MV-4-11 (cell line): ENCODE results near the gene PCDHGB4.
"Not testable (repeated sequence)": the region's sequence is repeated elsewhere in the genome, so short reads cannot be mapped to it uniquely, and the experiment has no call there.

Experiments used
- DNase-seq: peaks from one replicate; lab custom pipeline; 2025; lab: John Stamatoyannopoulos, UW

Gene PCDHGB4

DNA sequence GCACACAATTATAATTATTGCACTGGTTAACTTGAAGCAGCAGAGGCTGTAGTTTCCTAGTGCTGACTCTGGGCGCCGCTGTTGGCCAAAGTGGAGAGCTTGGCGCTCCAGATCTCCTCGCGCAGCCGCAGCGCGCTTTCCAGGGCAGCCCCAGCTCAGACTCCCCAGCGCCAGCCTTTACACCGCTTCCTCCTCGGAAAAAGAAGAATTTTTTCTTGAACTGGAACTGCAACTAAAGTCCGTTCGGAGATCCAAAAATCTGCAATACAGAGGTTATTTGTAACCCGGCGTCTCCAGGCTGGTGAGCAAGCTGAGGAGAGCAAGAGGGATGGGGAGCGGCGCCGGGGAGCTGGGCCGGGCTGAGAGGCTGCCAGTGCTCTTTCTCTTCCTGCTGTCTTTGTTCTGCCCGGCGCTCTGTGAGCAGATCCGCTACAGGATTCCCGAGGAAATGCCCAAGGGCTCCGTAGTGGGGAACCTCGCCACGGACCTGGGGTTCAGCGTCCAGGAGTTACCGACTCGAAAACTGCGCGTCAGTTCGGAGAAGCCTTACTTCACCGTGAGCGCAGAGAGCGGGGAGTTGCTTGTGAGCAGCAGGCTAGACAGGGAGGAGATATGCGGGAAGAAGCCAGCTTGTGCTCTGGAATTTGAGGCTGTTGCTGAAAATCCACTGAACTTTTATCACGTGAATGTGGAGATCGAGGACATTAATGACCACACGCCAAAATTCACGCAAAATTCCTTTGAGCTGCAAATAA, at the start of gene PCDHGB4:
Gene PCDHGB4 (plus strand): TSS at position 142 of the 755 bp plus-strand sequence. CDS start 187 bp downstream, at position 329.
- not testable (repeated sequence) for DNase-seq

- no peak for DNase-seq
Measured at GRCh38 chr5:141338538-141339306, 48.8 kb upstream of the PCDHGB4 start, which contains the start of gene PCDHGA2. TSS of gene PCDHGA2 (plus strand) at chr5:141338760.

DNA sequence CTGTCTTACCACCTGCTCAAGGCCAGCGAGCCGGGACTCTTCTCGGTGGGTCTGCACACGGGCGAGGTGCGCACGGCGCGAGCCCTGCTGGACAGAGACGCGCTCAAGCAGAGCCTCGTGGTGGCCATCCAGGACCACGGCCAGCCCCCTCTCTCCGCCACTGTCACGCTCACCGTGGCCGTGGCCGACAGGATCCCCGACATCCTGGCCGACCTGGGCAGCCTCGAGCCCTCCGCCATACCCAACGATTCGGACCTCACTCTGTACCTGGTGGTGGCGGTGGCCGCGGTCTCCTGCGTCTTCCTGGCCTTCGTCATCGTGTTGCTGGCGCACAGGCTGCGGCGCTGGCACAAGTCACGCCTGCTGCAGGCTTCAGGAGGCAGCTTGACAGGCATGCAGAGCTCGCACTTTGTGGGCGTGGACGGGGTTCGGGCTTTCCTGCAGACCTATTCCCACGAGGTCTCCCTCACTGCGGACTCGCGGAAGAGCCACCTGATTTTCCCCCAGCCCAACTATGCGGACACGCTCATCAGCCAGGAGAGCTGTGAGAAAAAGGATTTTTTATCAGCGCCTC, 46.6 kb upstream of the PCDHGB4 start:
- DNase-seq: not testable (repeated sequence)

DNA sequence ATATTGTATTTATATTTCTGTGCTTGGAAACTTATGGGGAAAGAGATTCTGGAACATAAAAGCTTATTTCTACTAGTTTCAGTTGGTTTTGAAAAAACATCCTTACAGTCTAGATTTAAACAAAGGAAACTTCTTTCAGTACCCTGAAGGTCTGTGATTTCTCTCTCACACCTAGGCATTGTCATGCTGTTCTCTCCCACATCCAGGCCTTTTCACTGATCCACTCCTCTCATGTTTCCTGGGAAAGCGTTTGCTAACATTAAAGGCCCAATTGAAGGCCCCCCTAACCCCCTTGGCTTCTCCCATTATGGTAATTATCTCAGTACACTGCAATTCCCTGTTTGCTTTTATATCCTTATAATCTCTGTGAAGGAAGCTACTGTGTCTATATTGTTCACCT, 44.7 kb upstream of the PCDHGB4 start:
- no peak for DNase-seq

GRCh38 chr5:141343242-141343952, 44.1 kb upstream of the PCDHGB4 start, which contains the start of gene PCDHGA3:
TSS of gene PCDHGA3 (plus strand) at chr5:141343829. CDS start at chr5:141344034, 205 bp downstream.
- no peak for DNase-seq

DNA sequence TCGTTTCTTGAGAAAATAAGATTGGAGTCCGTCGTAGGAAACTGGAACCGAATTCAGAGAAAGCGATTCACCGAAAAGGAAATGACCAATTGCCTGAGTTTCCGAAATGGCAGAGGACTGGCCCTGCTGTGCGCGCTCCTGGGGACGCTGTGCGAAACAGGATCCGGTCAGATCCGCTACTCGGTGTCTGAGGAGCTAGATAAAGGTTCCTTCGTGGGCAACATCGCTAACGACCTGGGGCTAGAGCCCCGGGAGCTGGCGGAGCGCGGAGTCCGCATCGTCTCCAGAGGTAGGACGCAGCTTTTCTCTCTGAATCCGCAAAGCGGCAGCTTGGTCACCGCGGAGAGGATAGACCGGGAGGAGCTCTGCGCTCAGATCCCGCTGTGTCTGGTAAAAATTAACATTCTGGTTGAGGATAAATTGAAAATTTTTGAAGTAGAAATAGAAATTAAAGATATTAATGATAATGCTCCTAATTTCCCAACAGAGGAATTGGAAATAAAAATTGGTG, 43.5 kb upstream of the PCDHGB4 start:
- no peak for DNase-seq

DNA sequence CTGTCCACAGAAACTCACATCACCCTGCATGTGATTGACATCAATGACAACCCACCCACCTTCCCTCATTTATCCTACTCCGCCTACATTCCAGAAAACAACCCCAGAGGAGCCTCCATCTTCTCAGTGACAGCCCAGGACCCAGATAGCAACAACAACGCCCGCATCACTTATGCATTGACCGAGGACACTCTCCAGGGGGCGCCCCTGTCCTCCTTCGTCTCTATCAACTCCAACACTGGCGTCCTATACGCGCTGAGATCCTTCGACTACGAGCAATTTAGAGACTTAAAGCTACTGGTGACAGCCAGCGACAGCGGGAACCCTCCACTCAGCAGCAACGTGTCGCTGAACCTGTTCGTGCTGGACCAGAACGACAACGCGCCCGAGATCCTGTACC, 42.2 kb upstream of the PCDHGB4 start:
- no peak for DNase-seq

DNA sequence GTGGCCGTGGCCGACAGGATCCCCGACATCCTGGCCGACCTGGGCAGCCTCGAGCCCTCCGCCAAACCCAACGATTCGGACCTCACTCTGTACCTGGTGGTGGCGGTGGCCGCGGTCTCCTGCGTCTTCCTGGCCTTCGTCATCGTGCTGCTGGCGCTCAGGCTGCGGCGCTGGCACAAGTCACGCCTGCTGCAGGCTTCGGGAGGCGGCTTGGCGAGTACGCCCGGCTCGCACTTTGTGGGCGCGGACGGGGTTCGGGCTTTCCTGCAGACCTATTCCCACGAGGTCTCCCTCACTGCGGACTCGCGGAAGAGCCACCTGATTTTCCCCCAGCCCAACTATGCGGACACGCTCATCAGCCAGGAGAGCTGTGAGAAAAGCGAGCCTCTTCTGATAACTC, 41.5 kb upstream of the PCDHGB4 start:
- DNase-seq: not testable (repeated sequence)

DNA sequence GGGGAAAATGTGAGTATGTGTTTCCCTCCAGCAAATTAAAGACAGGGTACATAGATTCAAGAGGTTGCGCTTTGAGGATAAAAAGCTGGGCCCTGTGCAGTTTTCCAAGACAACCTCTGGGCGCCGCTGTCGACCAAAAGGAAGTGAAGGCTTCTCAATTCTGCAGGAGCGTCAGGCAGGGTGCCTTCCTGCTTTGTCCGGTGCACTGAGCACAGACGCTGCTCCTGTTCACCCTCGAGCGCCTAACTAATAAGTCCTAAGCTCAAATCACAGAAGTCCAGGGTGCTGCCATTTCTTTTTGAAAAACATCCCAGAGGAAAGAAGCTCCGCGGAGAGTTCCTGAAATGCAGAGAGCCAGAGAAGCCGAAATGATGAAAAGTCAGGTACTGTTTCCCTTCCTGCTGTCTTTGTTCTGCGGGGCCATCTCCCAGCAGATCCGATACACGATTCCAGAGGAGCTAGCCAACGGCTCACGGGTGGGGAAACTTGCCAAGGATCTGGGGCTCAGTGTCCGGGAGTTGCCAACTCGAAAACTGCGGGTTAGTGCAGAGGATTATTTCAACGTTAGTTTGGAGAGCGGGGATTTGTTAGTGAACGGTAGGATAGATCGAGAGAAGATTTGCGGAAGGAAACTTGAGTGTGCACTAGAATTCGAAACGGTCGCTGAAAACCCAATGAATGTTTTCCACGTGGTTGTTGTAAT, 37.4 kb upstream of the PCDHGB4 start, which contains the start of gene PCDHGB1:
Gene PCDHGB1 (plus strand): TSS at position 183 of the 703 bp plus-strand sequence. CDS start 162 bp downstream, at position 345.
- no peak for DNase-seq

DNA sequence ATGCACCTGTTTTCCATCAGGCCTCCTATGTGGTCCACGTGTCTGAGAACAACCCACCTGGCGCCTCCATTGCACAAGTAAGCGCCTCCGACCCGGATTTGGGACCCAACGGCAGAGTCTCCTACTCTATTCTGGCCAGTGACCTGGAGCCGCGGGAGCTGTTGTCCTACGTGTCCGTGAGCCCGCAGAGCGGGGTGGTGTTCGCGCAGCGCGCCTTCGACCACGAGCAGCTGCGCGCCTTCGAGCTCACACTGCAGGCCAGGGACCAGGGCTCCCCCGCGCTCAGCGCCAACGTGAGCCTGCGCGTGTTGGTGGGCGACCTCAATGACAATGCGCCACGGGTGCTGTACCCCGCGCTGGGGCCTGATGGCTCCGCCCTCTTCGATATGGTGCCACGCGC, 35.9 kb upstream of the PCDHGB4 start:
- no peak for DNase-seq

DNA sequence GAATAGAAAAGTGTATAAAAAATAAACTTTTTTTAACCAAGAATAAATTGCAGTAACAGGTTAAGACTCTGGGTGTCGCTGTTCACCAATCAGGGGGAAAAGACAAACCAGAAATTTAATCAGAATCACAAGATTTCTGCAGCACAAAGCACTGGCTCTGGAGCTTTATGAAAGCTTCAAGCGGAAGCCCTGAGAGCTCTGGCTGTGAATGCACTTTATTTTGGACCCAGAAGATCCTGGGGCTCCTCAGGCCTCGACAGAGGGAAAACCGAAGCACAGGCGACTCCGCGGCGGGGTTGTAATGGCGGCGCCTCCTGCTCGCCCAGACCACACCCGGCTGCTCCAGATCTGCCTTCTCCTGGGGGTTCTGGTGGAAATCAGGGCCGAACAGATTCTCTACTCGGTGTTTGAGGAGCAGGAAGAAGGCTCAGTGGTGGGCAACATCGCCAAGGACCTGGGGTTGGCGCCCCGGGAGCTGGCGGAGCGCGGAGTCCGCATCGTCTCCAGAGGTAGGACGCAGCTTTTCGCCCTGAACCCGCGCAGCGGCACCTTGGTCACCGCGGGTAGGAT, 32.5 kb upstream of the PCDHGB4 start, which contains the start of gene PCDHGA4:
Gene PCDHGA4 (plus strand): TSS at position 122 of the 570 bp plus-strand sequence. CDS start 87 bp downstream, at position 209.
- no peak for DNase-seq

GRCh38 chr5:141355641-141356040, 31.9 kb upstream of the PCDHGB4 start:
- DNase-seq: no peak

GRCh38 chr5:141356133-141356532, 31.4 kb upstream of the PCDHGB4 start:
- DNase-seq: no peak

- no peak for DNase-seq
Measured at GRCh38 chr5:141356950-141357349, 30.5 kb upstream of the PCDHGB4 start.

GRCh38 chr5:141359790-141360426, 27.6 kb upstream of the PCDHGB4 start, which contains the start of gene PCDHGB2:
TSS of gene PCDHGB2 (plus strand) at chr5:141359994. CDS start at chr5:141360136, 142 bp downstream.
- peak; percentile 82 for DNase-seq

DNA sequence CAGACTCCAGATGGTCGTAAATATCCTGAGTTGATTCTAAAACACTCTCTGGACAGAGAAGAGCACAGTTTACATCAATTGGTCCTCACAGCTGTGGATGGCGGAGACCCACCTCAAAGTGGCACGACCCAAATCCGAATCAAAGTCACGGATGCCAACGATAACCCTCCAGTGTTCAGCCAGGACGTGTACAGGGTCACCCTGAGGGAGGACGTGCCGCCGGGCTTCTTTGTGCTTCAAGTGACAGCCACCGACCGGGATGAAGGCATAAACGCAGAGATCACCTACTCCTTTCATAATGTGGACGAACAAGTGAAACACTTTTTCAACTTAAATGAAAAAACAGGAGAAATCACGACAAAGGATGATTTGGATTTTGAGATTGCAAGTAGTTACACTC, 26.8 kb upstream of the PCDHGB4 start:
- no peak for DNase-seq

- DNase-seq: peak; percentile 81
Measured at GRCh38 chr5:141362719-141363118, 24.8 kb upstream of the PCDHGB4 start.

DNA sequence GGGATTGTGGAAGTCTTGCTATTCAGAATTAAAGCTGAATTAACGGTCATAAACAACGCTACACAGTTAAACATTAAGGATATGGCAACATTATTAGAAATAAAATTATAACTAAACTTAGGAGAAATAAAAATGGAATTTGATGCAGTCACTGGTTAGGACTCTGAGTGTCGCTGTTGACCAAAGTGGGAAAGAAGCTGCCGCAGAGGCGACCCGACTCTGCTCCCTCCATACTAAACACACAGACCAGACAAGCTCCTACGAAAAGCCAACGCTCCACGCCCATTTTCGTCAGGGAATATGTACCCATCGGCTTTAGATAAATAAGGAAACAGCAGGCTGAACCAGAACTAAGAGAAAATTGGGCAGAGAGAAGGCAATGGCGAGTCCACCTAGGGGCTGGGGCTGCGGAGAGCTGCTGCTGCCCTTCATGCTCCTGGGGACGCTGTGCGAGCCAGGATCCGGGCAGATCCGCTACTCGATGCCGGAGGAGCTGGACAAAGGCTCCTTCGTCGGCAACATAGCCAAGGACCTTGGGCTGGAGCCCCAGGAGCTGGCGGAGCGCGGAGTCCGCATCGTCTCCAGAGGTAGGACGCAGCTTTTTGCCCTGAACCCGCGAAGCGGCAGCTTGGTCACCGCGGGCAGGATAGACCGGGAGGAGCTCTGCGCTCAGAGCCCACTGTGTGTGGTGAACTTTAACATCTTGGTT, 23.4 kb upstream of the PCDHGB4 start, which contains the start of gene PCDHGA5:
Gene PCDHGA5 (plus strand): TSS at position 211 of the 709 bp plus-strand sequence. CDS start 169 bp downstream, at position 380.
- no peak for DNase-seq
